Vagina (tissue), 2 donors: ENCODE results near the gene PSAP. TPM values are rescaled to one million over a fixed set of nuclear protein-coding genes. Genes with fewer than 3 reads are reported as not detected.
"Not testable (repeated sequence)": the region's sequence is repeated elsewhere in the genome, so short reads cannot be mapped to it uniquely, and the experiment has no call there.

Experiments used
- DNase-seq, 2 donors: peaks; one replicate each; pipeline ENCODE4 v3.0.0-alpha.2; 2017; ENCODE audit errors: extremely low spot score in 2 of 2
- H3K27ac ChIP-seq: fragments of 200-600 bp; sonication (generic); one replicate; pipeline ENCODE4 v1.5.1; 2019
- H3K27me3 ChIP-seq: fragments of 200-600 bp; sonication (generic); one replicate; pipeline ENCODE4 v1.5.1; 2019
- H3K36me3 ChIP-seq, 2 donors: fragments of 200-600 bp; sonication (generic); one replicate each; pipeline ENCODE4 v1.5.1; 2017 to 2019
- H3K4me1 ChIP-seq: fragments of 200-600 bp; sonication (generic); one replicate; pipeline ENCODE4 v1.5.1; 2019
- H3K4me3 ChIP-seq, 2 donors: fragments of 200-600 bp; sonication (generic); 1 replicate in 1 of 2; 2 replicates in 1 of 2; pipeline ENCODE4 v1.5.1; 2016 to 2019
- H3K9me3 ChIP-seq: fragments of 200-600 bp; sonication (generic); one replicate; pipeline ENCODE4 v1.5.1; 2019
- CTCF ChIP-seq, 3 experiments: fragments of 450-650 bp in 2 of 3; fragments of 200-600 bp in 1 of 3; sonication (generic) in 1 of 3; IDR thresholded peaks; one replicate each; pipeline ENCODE4 v1.5.1; 2017 to 2019; ENCODE audit warnings: antibody characterized with exemption in 3 of 3, mild to moderate bottlenecking in 2 of 3, moderate library complexity in 2 of 3
- POLR2A ChIP-seq, 2 donors: fragments of 450-650 bp; IDR thresholded peaks; one replicate each; pipeline ENCODE4 v1.6.1; 2017; ENCODE audit warnings: antibody characterized with exemption in 2 of 2, mild to moderate bottlenecking in 2 of 2, moderate library complexity in 2 of 2
- POLR2AphosphoS5 ChIP-seq, 2 donors: sonication (generic); formaldehyde crosslinking; IDR thresholded peaks; one replicate each; pipeline ENCODE4 v1.9.0; 2017; ENCODE audit warnings: antibody characterized with exemption in 2 of 2, mild to moderate bottlenecking in 2 of 2, low read depth in 1 of 2; ENCODE audit not compliant: insufficient read depth in 1 of 2
- intact Hi-C: fragments of 100-400 bp; cut with DNase I; formaldehyde crosslinking; loops from one replicate; pipeline ENCODE4 v1.15.1; 2023
- total RNA-seq: library from RNA; depleted of rRNA; stranded (reverse); fragments of >200 nt; gene quantifications from one replicate; pipeline ENCODE4 v1.2.3, GENCODE V29; 2016

The PSAP gene
- total RNA-seq, 1 donor from 2014 or later: 680 TPM

GRCh38 chr10:71880425-71881306 lies 29.6 kb upstream of the PSAP start:
- Histone ChIP-seq H3K9me3 (no peaks in the 10 kb centered on the region), H3K36me3 (no peaks in the 10 kb centered on the region), H3K27ac (no peak overlapping the region), H3K4me3 (no peak overlapping the region), H3K4me1 (no peaks in the 10 kb centered on the region), H3K27me3 (no peaks in the 10 kb centered on the region)
- TF ChIP-seq POLR2AphosphoS5 (IDR thresholded peaks at IDR 0.05; ENCODE audit: insufficient read depth in 1 of 2, low read depth in 1 of 2): no peak
- no peak for TF ChIP-seq CTCF (IDR thresholded peaks at IDR 0.05)
- TF ChIP-seq POLR2A (IDR thresholded peaks at IDR 0.05): no peak
- DNase-seq: no peak
- intact Hi-C loops: no loop called here

- H3K27me3 ChIP-seq: no peaks in the 10 kb centered on the region
- H3K36me3 ChIP-seq: no peaks in the 10 kb centered on the region
- no peaks in the 10 kb centered on the region for H3K4me1 ChIP-seq
- H3K9me3 ChIP-seq: no peaks in the 10 kb centered on the region
- TF ChIP-seq POLR2AphosphoS5 (IDR thresholded peaks at IDR 0.05; ENCODE audit: insufficient read depth in 1 of 2, low read depth in 1 of 2) (no peak), POLR2A (IDR thresholded peaks at IDR 0.05) (no peak), CTCF (IDR thresholded peaks at IDR 0.05) (no peak)
- no peak overlapping the region for H3K27ac ChIP-seq
- DNase-seq: no peak
- intact Hi-C loops: no loop called here
- no peak overlapping the region for H3K4me3 ChIP-seq
Measured at GRCh38 chr10:71878327-71879034, 27.4 kb upstream of the PSAP start.

- Histone ChIP-seq H3K27me3 (no peaks in the 10 kb centered on the region), H3K36me3 (no peaks in the 10 kb centered on the region), H3K27ac (no peak overlapping the region), H3K9me3 (no peaks in the 10 kb centered on the region), H3K4me1 (no peaks in the 10 kb centered on the region), H3K4me3 (no peak overlapping the region)
- no peak for DNase-seq
- no peak for TF ChIP-seq CTCF (IDR thresholded peaks at IDR 0.05)
- no peak for TF ChIP-seq POLR2A (IDR thresholded peaks at IDR 0.05)
- TF ChIP-seq POLR2AphosphoS5 (IDR thresholded peaks at IDR 0.05; ENCODE audit: insufficient read depth in 1 of 2, low read depth in 1 of 2): no peak
- intact Hi-C loops: no loop called here
Measured at GRCh38 chr10:71877821-71878220, 26.8 kb upstream of the PSAP start.

- H3K4me3 ChIP-seq, H3K4me1 ChIP-seq, H3K27me3 ChIP-seq, intact Hi-C loops, H3K27ac ChIP-seq, DNase-seq, H3K36me3 ChIP-seq, H3K9me3 ChIP-seq: not testable (repeated sequence)
Measured at GRCh38 chr10:71874680-71875354, 23.8 kb upstream of the PSAP start.

- Histone ChIP-seq H3K9me3 (no peaks in the 10 kb centered on the region), H3K27me3 (no peaks in the 10 kb centered on the region), H3K27ac (no peak overlapping the region), H3K36me3 (no peaks in the 10 kb centered on the region), H3K4me1 (peaks cover 6% of the 10 kb centered on the region), H3K4me3 (no peak overlapping the region)
- intact Hi-C loops: no loop called here
- no peak for DNase-seq
- no peak for TF ChIP-seq POLR2A (IDR thresholded peaks at IDR 0.05)
- TF ChIP-seq CTCF (IDR thresholded peaks at IDR 0.05): no peak
- no peak for TF ChIP-seq POLR2AphosphoS5 (IDR thresholded peaks at IDR 0.05; ENCODE audit: insufficient read depth in 1 of 2, low read depth in 1 of 2)
Measured at GRCh38 chr10:71873582-71874211, 22.6 kb upstream of the PSAP start.

GRCh38 chr10:71869601-71870000 lies 18.6 kb upstream of the PSAP start:
- H3K27me3 ChIP-seq, H3K36me3 ChIP-seq, intact Hi-C loops, DNase-seq, H3K9me3 ChIP-seq, H3K27ac ChIP-seq, H3K4me3 ChIP-seq: not testable (repeated sequence)
- H3K4me1 ChIP-seq: peaks cover 14% of the 10 kb centered on the region
